Subcutaneous adipose tissue (tissue), 4 donors: ENCODE results near the gene RUNX2. TPM values are rescaled to one million over a fixed set of nuclear protein-coding genes. Genes with fewer than 3 reads are reported as not detected.

Experiments used
- CTCF ChIP-seq: fragments of 450-650 bp; IDR thresholded peaks from one replicate; pipeline ENCODE4 v1.5.1; 2016; ENCODE audit warnings: low read depth, mild to moderate bottlenecking, control low read depth, antibody characterized with exemption, moderate library complexity
- total RNA-seq, 4 donors: library from RNA; depleted of rRNA; stranded (reverse); fragments of >200 nt; gene quantifications; one replicate each; pipeline ENCODE4 v1.1.0, GENCODE V29; 2016

RUNX2 gene
- total RNA-seq, 4 donors from 2014 or later, result 1.3 to 4.6 (median 2.6) TPM

GRCh38 chr6:45474376-45474775 lies 146.2 kb downstream of the RUNX2 start:
- TF ChIP-seq CTCF, result no peak

GRCh38 chr6:45476341-45476740 lies 148.2 kb downstream of the RUNX2 start:
- TF ChIP-seq CTCF, result no peak

- no peak for TF ChIP-seq CTCF
Measured at GRCh38 chr6:45477278-45477677, 149.1 kb downstream of the RUNX2 start.

- no peak for TF ChIP-seq CTCF
Measured at GRCh38 chr6:45477790-45478189, 149.7 kb downstream of the RUNX2 start.

- TF ChIP-seq CTCF, result no peak
Measured at GRCh38 chr6:45478240-45478639, 150.1 kb downstream of the RUNX2 start.

- no peak for TF ChIP-seq CTCF
Measured at GRCh38 chr6:45479834-45480751, 152.0 kb downstream of the RUNX2 start.

- TF ChIP-seq CTCF, result no peak
Measured at GRCh38 chr6:45480752-45481415, 152.8 kb downstream of the RUNX2 start.
